GM18519 (cell line): ENCODE data around the gene TMEM158.

Experiments used
- ATAC-seq: cut with Tn5 transposase; IDR thresholded peaks from one replicate; pipeline ENCODE4 v1.9.1; 2021; ENCODE audit warnings: mild to moderate bottlenecking, moderate library complexity; ENCODE audit not compliant: unreplicated experiment, low FRiP score

The TMEM158 gene

DNA sequence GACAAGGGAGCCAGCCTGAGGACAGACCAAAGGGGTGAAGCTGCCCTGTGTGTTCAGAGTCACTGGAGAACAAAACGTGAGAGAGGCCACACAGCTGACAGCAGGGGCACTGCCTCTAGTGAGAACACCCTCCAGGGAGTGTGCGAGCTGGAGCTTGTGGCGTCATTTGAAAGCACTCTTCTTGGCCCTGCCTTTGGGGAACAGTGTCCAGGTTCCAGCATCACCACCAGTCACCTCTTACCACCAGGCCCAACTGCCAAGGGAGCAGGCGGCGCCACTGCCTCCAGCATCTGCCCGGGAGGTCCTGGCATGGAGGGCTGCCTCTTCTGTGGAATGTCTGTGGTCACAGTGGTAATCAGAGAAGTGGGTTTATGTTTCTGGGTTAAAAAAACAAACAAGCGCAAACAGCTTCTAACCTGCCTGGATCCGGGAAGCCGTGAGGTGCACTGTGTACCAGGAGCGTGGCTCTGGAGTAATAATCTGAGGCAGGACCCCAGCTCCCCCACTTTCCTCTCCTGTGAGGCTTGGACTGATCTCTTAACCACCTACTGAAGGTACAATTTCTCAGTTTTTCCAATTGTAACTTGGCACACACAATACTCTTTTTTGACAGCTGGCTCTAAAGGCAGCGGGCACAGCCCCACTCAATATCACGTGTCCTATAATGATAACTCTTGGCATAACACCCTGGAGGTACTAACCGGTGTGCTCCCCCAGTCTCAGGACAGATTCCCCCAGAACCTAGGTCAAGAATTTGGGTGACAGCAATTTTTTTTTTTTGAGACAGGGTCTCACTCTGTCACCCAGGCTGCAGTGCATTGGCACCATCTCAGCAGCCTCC, 47.7 kb downstream of the TMEM158 start:
- no peak for ATAC-seq

DNA sequence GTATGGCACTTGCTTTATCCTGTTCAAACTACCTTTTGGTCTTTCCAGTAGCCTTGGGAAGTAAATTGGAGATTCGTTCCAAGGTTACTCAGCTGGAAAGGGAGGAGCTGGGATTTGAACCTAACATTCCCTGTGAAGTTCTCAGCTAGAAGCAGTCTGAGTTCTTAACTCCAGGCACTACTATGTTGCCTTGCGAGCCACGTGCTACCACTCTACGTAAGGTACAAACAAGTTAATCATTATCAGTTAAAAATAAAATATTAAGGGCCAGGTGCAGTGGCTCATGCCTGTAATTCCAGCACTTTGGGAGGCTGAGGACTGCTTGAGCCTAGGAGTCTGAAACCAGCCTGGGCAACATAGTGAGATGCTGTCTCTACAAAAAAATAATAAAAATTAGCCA, 49.2 kb downstream of the TMEM158 start:
- ATAC-seq = no peak
